NCI-H2196 (cell line): ENCODE measurements around the gene SH2B3.

Experiments
- DNase-seq: peaks from one replicate; lab custom pipeline; 2025; ENCODE audit not compliant: unreplicated experiment; lab: John Stamatoyannopoulos, UW

The SH2B3 gene

GRCh38 chr12:111408686-111409402, 3.1 kb downstream of the SH2B3 start:
- DNase-seq = no peak

GRCh38 chr12:111409403-111409779, 3.7 kb downstream of the SH2B3 start:
- no peak for DNase-seq

- no peak for DNase-seq
Observed at GRCh38 chr12:111409780-111410430, 4.2 kb downstream of the SH2B3 start.

- no peak for DNase-seq
Observed at GRCh38 chr12:111410431-111411184, 4.9 kb downstream of the SH2B3 start.

- DNase-seq = no peak
Observed at GRCh38 chr12:111411185-111411764, 5.6 kb downstream of the SH2B3 start.

GRCh38 chr12:111412007-111412829, 6.5 kb downstream of the SH2B3 start:
- no peak for DNase-seq

- no peak for DNase-seq
Observed at GRCh38 chr12:111412830-111413441, 7.2 kb downstream of the SH2B3 start.

GRCh38 chr12:111413442-111414086, 7.8 kb downstream of the SH2B3 start:
- peak; percentile 31 for DNase-seq

- DNase-seq = no peak
Observed at GRCh38 chr12:111414711-111415252, 9.1 kb downstream of the SH2B3 start.

- DNase-seq = no peak
Observed at GRCh38 chr12:111417290-111417689, 11.6 kb downstream of the SH2B3 start.

GRCh38 chr12:111417784-111418593, 12.3 kb downstream of the SH2B3 start:
- DNase-seq = no peak

- DNase-seq = no peak
Observed at GRCh38 chr12:111418594-111418880, 12.8 kb downstream of the SH2B3 start.

GRCh38 chr12:111419784-111420183, 14.1 kb downstream of the SH2B3 start:
- DNase-seq = no peak

- no peak for DNase-seq
Observed at GRCh38 chr12:111420494-111420893, 14.8 kb downstream of the SH2B3 start.

GRCh38 chr12:111424189-111424792, 18.6 kb downstream of the SH2B3 start:
- no peak for DNase-seq

- peak; percentile 6 for DNase-seq
Observed at GRCh38 chr12:111424793-111425251, 19.1 kb downstream of the SH2B3 start.

- no peak for DNase-seq
Observed at GRCh38 chr12:111425655-111426054, 19.9 kb downstream of the SH2B3 start.
